GM12892 (cell line): ENCODE data around the gene NFATC2.

Source experiments
- DNase-seq: peaks from one replicate; pipeline ENCODE4 v3.0.0; 2011; ENCODE audit not compliant: insufficient read length
- FAIRE-seq: peaks from 2 replicates; lab custom pipeline; 2011; peaks lifted over from hg19 to GRCh38; lab: Jason Lieb, UNC
- POLR2A ChIP-seq: IDR thresholded peaks from 2 replicates; pipeline ENCODE4 v1.6.1; 2011; ENCODE audit warnings: low read depth, low read length, control low read depth
- POLR2AphosphoS5 ChIP-seq: IDR thresholded peaks from 2 replicates; pipeline ENCODE4 v1.6.1; 2011; ENCODE audit warnings: low read depth, low read length, control low read depth
- TAF1 ChIP-seq: IDR thresholded peaks from 2 replicates; pipeline ENCODE4 v1.6.1; 2011; ENCODE audit warnings: low read depth, mild to moderate bottlenecking, control low read depth, low read length, borderline replicate concordance

NFATC2 gene

GRCh38 chr20:51522207-51522606 is 20.3 kb downstream of the NFATC2 start:
- no peak for TF ChIP-seq POLR2AphosphoS5
- no peak for TF ChIP-seq POLR2A
- no peak for TF ChIP-seq TAF1
- DNase-seq (no peak), FAIRE-seq (no peak)

- no peak for DNase-seq
- no peak for TF ChIP-seq TAF1
- no peak for TF ChIP-seq POLR2AphosphoS5
- no peak for TF ChIP-seq POLR2A
- FAIRE-seq: no peak
Observed at GRCh38 chr20:51517839-51518238, 24.7 kb downstream of the NFATC2 start.

- DNase-seq (no peak), FAIRE-seq (no peak)
- TF ChIP-seq POLR2A (no peak), POLR2AphosphoS5 (no peak), TAF1 (no peak)
Observed at GRCh38 chr20:51516855-51517254, 25.7 kb downstream of the NFATC2 start.

- no peak for TF ChIP-seq POLR2AphosphoS5
- no peak for TF ChIP-seq POLR2A
- no peak for TF ChIP-seq TAF1
- FAIRE-seq (no peak), DNase-seq (no peak)
Observed at GRCh38 chr20:51514836-51515235, 27.7 kb downstream of the NFATC2 start.

GRCh38 chr20:51514249-51514648 is 28.3 kb downstream of the NFATC2 start:
- TF ChIP-seq POLR2AphosphoS5 (no peak), TAF1 (no peak), POLR2A (no peak)

GRCh38 chr20:51513545-51513944 is 29.0 kb downstream of the NFATC2 start:
- DNase-seq (no peak), FAIRE-seq (no peak)
- TF ChIP-seq POLR2A (no peak), TAF1 (no peak), POLR2AphosphoS5 (no peak)

More at GRCh38 chr20:51514249-51514648, 28.3 kb downstream of the NFATC2 start:
- FAIRE-seq (no peak), DNase-seq (no peak)

- FAIRE-seq (no peak), DNase-seq (no peak)
- TF ChIP-seq TAF1 (no peak), POLR2A (no peak), POLR2AphosphoS5 (no peak)
Observed at GRCh38 chr20:51512645-51513044, 29.9 kb downstream of the NFATC2 start.

- DNase-seq (no peak), FAIRE-seq (no peak)
- TF ChIP-seq POLR2A: no peak
- no peak for TF ChIP-seq TAF1
- no peak for TF ChIP-seq POLR2AphosphoS5
Observed at GRCh38 chr20:51511861-51512619, 30.5 kb downstream of the NFATC2 start.

GRCh38 chr20:51510936-51511605 is 31.4 kb downstream of the NFATC2 start:
- TF ChIP-seq POLR2A (no peak), POLR2AphosphoS5 (no peak)
- FAIRE-seq (no peak), DNase-seq (no peak)

GRCh38 chr20:51510169-51510568 is 32.4 kb downstream of the NFATC2 start:
- FAIRE-seq: no peak
- TF ChIP-seq POLR2AphosphoS5: no peak
- no peak for DNase-seq

GRCh38 chr20:51509208-51509607 is 33.3 kb downstream of the NFATC2 start:
- DNase-seq (no peak), FAIRE-seq (no peak)
- no peak for TF ChIP-seq POLR2A
- no peak for TF ChIP-seq POLR2AphosphoS5
- TF ChIP-seq TAF1: no peak

- no peak for TF ChIP-seq TAF1
- no peak for TF ChIP-seq POLR2A
- TF ChIP-seq POLR2AphosphoS5: no peak
- DNase-seq: no peak
- no peak for FAIRE-seq
Observed at GRCh38 chr20:51508780-51509179, 33.7 kb downstream of the NFATC2 start.

GRCh38 chr20:51508158-51508557 is 34.4 kb downstream of the NFATC2 start:
- FAIRE-seq (no peak), DNase-seq (no peak)
- no peak for TF ChIP-seq POLR2AphosphoS5
- no peak for TF ChIP-seq POLR2A
- no peak for TF ChIP-seq TAF1
